GM23338 (cell line): Measurements from ENCODE around the gene C3orf70. TPM values are rescaled to one million over a fixed set of nuclear protein-coding genes. Genes with fewer than 3 reads are reported as not detected.

Source experiments
- ATAC-seq: fragments of 200-7000 bp; cut with Tn5 transposase; 3 replicates; pipeline ENCODE4 v1.9.1; 2020
- DNase-seq: peaks from one replicate; pipeline ENCODE4 v3.0.0-alpha.2; 2015; ENCODE audit warnings: low spot score
- H2AFZ ChIP-seq: fragments of 200-600 bp; sonication (generic); 2 replicates; pipeline ENCODE4 v1.8.0; 2016; ENCODE audit warnings: antibody characterized with exemption, mild to moderate bottlenecking, moderate library complexity
- H3F3A ChIP-seq: fragments of 200-600 bp; sonication (generic); replicated peaks from 2 replicates; pipeline ENCODE4 v1.8.0; 2017; ENCODE audit warnings: antibody characterized with exemption, mixed run types, low read depth
- H3K27ac ChIP-seq: fragments of 200-600 bp; sonication (generic); 2 replicates; pipeline ENCODE4 v1.6.1; 2016; ENCODE audit warnings: low read depth
- H3K27me3 ChIP-seq: fragments of 200-600 bp; sonication (generic); 2 replicates; pipeline ENCODE4 v1.8.0; 2016; ENCODE audit warnings: mild to moderate bottlenecking, mixed run types, moderate library complexity; ENCODE audit not compliant: insufficient read depth
- H3K36me3 ChIP-seq: fragments of 200-600 bp; sonication (generic); 2 replicates; pipeline ENCODE4 v1.8.0; 2016; ENCODE audit warnings: mild to moderate bottlenecking; ENCODE audit not compliant: insufficient read depth
- H3K4me1 ChIP-seq: fragments of 200-600 bp; sonication (generic); 2 replicates; pipeline ENCODE4 v1.8.0; 2016; ENCODE audit warnings: mild to moderate bottlenecking, moderate library complexity; ENCODE audit not compliant: insufficient read depth
- H3K4me2 ChIP-seq: fragments of 200-600 bp; sonication (generic); 2 replicates; pipeline ENCODE4 v1.7.1; 2017; ENCODE audit warnings: mixed run types
- H3K4me3 ChIP-seq: fragments of 200-600 bp; sonication (generic); 2 replicates; pipeline ENCODE4 v1.6.1; 2016; ENCODE audit warnings: mixed run types
- H3K79me2 ChIP-seq: fragments of 200-600 bp; sonication (generic); replicated peaks from 2 replicates; pipeline ENCODE4 v1.8.0; 2017; ENCODE audit warnings: mild to moderate bottlenecking; ENCODE audit not compliant: insufficient read depth
- H3K9me2 ChIP-seq: fragments of 200-600 bp; sonication (generic); 2 replicates; pipeline ENCODE4 v1.8.0; 2017; ENCODE audit not compliant: insufficient read depth
- H4K20me1 ChIP-seq: fragments of 200-600 bp; sonication (generic); replicated peaks from 2 replicates; pipeline ENCODE4 v1.8.0; 2017; ENCODE audit warnings: mild to moderate bottlenecking; ENCODE audit not compliant: insufficient read depth
- H3K27ac Mint-ChIP-seq: 2 replicates; pipeline ENCODE4 v1.8.0; 2020; ENCODE audit warnings: inconsistent platforms, mild to moderate bottlenecking, moderate library complexity, mixed read lengths
- H3K27me3 Mint-ChIP-seq: 3 replicates; pipeline ENCODE4 v1.8.0; 2022; ENCODE audit warnings: low read depth, mild to moderate bottlenecking, moderate library complexity, mixed read lengths, inconsistent platforms; ENCODE audit not compliant: insufficient read depth, poor library complexity
- H3K36me3 Mint-ChIP-seq: 3 replicates; pipeline ENCODE4 v1.8.0; 2021; ENCODE audit warnings: low read depth, mild to moderate bottlenecking, inconsistent platforms, moderate library complexity, mixed read lengths
- H3K4me1 Mint-ChIP-seq: 3 replicates; pipeline ENCODE4 v1.8.0; 2020; ENCODE audit warnings: mild to moderate bottlenecking, inconsistent platforms, mixed read lengths
- H3K4me3 Mint-ChIP-seq: 3 replicates; pipeline ENCODE4 v1.8.0; 2021; ENCODE audit warnings: moderate library complexity, mild to moderate bottlenecking, inconsistent platforms, mixed read lengths
- H3K9me3 Mint-ChIP-seq: 3 replicates; pipeline ENCODE4 v1.8.0; 2020; ENCODE audit warnings: moderate library complexity, mild to moderate bottlenecking, inconsistent platforms, mixed read lengths
- EZH2phosphoT487 ChIP-seq: fragments of 200-600 bp; sonication (generic); IDR thresholded peaks from one replicate; pipeline ENCODE4 v1.8.1; 2018; ENCODE audit warnings: antibody characterized with exemption; ENCODE audit not compliant: unreplicated experiment
- JUNB ChIP-seq: IDR thresholded peaks from one replicate; pipeline ENCODE4 v1.6.1; 2016; ENCODE audit warnings: antibody characterized with exemption; ENCODE audit not compliant: unreplicated experiment
- ZNF331 ChIP-seq: fragments of 250-450 bp; sonication (Bioruptor Pico); IDR thresholded peaks from 2 replicates; pipeline ENCODE4 v1.5.0; 2020; ENCODE audit warnings: low read depth, mild to moderate bottlenecking, moderate library complexity
- polyA plus RNA-seq: library from polyadenylated mRNA; unstranded; fragments of >200 nt; fragmentation: Nextera tagmentation; extraction: Ambion mirVana; gene quantifications from 2 replicates; pipeline ENCODE4 v1.2.1, GENCODE V29; 2016
- total RNA-seq: library from RNA; depleted of rRNA; stranded (reverse); fragments of >200 nt; shearing (Covaris generic); gene quantifications from 2 replicates; pipeline ENCODE4 v1.2.3, GENCODE V29; 2014
- TF ChIP-seq, protein P1 (sequence below), 2 experiments: fragments of 200-600 bp in 1 of 2; sonication (generic) in 1 of 2; conservative IDR thresholded peaks; 2 replicates each; pipeline versions ENCODE4 v1.5.1 to v1.6.1; 2016 to 2017; ENCODE audit warnings: antibody characterized with exemption in 2 of 2, low read depth in 2 of 2, mild to moderate bottlenecking in 2 of 2, moderate library complexity in 1 of 2
- TF ChIP-seq, protein P2 (sequence below): fragments of 250-450 bp; sonication (Bioruptor Pico); IDR thresholded peaks from 2 replicates; pipeline ENCODE4 v1.5.0; 2020; ENCODE audit warnings: mild to moderate bottlenecking, moderate library complexity
- TF ChIP-seq, protein P3 (sequence below): IDR thresholded peaks from 2 replicates; pipeline ENCODE4 v1.6.1; 2016; ENCODE audit warnings: antibody characterized with exemption

Gene C3orf70
- total and polyA plus RNA-seq, 2 experiments from 2014 or later = 0.45 to 1.5 TPM

DNA sequence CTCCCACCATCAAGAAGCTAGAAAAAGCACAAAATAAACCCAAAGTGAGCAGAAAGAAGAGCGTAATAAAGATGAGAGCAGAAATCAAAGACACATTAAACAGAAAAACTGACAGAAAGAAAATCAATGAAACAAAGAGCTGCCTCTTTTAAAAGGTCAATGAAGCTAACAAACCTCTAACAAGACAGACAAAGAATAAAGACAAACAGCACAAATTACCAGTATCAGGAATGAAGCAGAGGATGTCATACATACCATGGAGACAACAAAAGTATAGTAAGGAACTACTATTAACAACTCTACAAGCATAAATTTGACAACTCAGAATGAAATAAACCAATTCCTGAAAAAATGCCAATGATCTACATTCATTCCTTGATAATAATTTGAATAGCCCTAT, 15.0 kb downstream of the C3orf70 start:
- Mint-ChIP-seq H3K9me3 (no peaks in the 10 kb centered on the region), H3K27ac (no peak overlapping the region), H3K4me1 (no peaks in the 10 kb centered on the region), H3K27me3 (no peaks in the 10 kb centered on the region), H3K4me3 (no peak overlapping the region), H3K36me3 (no peaks in the 10 kb centered on the region)
- ATAC-seq (no peak), DNase-seq (no peak)
- Histone ChIP-seq H3K4me2 (no peak overlapping the region), H3K4me1 (no peaks in the 10 kb centered on the region), H2AFZ (no peak overlapping the region), H3K36me3 (no peaks in the 10 kb centered on the region), H3F3A (no peaks in the 10 kb centered on the region), H3K9me2 (no peaks in the 10 kb centered on the region), H3K27me3 (no peaks in the 10 kb centered on the region), H3K4me3 (no peak overlapping the region), H3K27ac (no peak overlapping the region), H4K20me1 (no peaks in the 10 kb centered on the region), H3K79me2 (no peaks in the 10 kb centered on the region)
- TF ChIP-seq, protein P1, sequence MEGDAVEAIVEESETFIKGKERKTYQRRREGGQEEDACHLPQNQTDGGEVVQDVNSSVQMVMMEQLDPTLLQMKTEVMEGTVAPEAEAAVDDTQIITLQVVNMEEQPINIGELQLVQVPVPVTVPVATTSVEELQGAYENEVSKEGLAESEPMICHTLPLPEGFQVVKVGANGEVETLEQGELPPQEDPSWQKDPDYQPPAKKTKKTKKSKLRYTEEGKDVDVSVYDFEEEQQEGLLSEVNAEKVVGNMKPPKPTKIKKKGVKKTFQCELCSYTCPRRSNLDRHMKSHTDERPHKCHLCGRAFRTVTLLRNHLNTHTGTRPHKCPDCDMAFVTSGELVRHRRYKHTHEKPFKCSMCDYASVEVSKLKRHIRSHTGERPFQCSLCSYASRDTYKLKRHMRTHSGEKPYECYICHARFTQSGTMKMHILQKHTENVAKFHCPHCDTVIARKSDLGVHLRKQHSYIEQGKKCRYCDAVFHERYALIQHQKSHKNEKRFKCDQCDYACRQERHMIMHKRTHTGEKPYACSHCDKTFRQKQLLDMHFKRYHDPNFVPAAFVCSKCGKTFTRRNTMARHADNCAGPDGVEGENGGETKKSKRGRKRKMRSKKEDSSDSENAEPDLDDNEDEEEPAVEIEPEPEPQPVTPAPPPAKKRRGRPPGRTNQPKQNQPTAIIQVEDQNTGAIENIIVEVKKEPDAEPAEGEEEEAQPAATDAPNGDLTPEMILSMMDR (conservative IDR thresholded peaks at IDR 0.05; ENCODE audit: low read depth in 2 of 2) = no peak
- no peak for TF ChIP-seq EZH2phosphoT487
- TF ChIP-seq, protein P2, sequence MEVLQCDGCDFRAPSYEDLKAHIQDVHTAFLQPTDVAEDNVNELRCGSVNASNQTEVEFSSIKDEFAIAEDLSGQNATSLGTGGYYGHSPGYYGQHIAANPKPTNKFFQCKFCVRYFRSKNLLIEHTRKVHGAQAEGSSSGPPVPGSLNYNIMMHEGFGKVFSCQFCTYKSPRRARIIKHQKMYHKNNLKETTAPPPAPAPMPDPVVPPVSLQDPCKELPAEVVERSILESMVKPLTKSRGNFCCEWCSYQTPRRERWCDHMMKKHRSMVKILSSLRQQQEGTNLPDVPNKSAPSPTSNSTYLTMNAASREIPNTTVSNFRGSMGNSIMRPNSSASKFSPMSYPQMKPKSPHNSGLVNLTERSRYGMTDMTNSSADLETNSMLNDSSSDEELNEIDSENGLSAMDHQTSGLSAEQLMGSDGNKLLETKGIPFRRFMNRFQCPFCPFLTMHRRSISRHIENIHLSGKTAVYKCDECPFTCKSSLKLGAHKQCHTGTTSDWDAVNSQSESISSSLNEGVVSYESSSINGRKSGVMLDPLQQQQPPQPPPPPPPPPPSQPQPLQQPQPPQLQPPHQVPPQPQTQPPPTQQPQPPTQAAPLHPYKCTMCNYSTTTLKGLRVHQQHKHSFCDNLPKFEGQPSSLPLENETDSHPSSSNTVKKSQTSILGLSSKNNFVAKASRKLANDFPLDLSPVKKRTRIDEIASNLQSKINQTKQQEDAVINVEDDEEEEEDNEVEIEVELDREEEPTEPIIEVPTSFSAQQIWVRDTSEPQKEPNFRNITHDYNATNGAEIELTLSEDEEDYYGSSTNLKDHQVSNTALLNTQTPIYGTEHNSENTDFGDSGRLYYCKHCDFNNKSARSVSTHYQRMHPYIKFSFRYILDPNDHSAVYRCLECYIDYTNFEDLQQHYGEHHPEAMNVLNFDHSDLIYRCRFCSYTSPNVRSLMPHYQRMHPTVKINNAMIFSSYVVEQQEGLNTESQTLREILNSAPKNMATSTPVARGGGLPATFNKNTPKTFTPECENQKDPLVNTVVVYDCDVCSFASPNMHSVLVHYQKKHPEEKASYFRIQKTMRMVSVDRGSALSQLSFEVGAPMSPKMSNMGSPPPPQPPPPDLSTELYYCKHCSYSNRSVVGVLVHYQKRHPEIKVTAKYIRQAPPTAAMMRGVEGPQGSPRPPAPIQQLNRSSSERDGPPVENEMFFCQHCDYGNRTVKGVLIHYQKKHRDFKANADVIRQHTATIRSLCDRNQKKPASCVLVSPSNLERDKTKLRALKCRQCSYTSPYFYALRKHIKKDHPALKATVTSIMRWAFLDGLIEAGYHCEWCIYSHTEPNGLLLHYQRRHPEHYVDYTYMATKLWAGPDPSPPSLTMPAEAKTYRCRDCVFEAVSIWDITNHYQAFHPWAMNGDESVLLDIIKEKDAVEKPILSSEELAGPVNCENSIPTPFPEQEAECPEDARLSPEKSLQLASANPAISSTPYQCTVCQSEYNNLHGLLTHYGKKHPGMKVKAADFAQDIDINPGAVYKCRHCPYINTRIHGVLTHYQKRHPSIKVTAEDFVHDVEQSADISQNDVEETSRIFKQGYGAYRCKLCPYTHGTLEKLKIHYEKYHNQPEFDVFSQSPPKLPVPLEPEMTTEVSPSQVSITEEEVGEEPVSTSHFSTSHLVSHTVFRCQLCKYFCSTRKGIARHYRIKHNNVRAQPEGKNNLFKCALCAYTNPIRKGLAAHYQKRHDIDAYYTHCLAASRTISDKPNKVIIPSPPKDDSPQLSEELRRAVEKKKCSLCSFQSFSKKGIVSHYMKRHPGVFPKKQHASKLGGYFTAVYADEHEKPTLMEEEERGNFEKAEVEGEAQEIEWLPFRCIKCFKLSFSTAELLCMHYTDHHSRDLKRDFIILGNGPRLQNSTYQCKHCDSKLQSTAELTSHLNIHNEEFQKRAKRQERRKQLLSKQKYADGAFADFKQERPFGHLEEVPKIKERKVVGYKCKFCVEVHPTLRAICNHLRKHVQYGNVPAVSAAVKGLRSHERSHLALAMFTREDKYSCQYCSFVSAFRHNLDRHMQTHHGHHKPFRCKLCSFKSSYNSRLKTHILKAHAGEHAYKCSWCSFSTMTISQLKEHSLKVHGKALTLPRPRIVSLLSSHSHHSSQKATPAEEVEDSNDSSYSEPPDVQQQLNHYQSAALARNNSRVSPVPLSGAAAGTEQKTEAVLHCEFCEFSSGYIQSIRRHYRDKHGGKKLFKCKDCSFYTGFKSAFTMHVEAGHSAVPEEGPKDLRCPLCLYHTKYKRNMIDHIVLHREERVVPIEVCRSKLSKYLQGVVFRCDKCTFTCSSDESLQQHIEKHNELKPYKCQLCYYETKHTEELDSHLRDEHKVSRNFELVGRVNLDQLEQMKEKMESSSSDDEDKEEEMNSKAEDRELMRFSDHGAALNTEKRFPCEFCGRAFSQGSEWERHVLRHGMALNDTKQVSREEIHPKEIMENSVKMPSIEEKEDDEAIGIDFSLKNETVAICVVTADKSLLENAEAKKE (CRISPR knock-in tag) = no peak
- TF ChIP-seq ZNF331 = no peak
- TF ChIP-seq, protein P3, sequence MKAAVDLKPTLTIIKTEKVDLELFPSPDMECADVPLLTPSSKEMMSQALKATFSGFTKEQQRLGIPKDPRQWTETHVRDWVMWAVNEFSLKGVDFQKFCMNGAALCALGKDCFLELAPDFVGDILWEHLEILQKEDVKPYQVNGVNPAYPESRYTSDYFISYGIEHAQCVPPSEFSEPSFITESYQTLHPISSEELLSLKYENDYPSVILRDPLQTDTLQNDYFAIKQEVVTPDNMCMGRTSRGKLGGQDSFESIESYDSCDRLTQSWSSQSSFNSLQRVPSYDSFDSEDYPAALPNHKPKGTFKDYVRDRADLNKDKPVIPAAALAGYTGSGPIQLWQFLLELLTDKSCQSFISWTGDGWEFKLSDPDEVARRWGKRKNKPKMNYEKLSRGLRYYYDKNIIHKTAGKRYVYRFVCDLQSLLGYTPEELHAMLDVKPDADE = no peak
- TF ChIP-seq JUNB = no peak
